GM12865 (cell line): ENCODE results near the gene PPFIA2.

ENCODE experiments used
- DNase-seq: peaks from one replicate; pipeline ENCODE4 v3.0.0; 2010; ENCODE audit warnings: low read depth
- H3K4me3 ChIP-seq: 2 replicates; pipeline ENCODE4 v1.5.1; 2011; ENCODE audit warnings: mild to moderate bottlenecking, low read depth, low read length, control low read depth
- TF ChIP-seq, protein P1 (sequence below): IDR thresholded peaks from 2 replicates; pipeline ENCODE4 v1.5.1; 2011; ENCODE audit warnings: low read length, control low read depth, low read depth, inconsistent platforms; ENCODE audit not compliant: insufficient read depth; ENCODE audit errors: missing control alignments

PPFIA2 gene

DNA sequence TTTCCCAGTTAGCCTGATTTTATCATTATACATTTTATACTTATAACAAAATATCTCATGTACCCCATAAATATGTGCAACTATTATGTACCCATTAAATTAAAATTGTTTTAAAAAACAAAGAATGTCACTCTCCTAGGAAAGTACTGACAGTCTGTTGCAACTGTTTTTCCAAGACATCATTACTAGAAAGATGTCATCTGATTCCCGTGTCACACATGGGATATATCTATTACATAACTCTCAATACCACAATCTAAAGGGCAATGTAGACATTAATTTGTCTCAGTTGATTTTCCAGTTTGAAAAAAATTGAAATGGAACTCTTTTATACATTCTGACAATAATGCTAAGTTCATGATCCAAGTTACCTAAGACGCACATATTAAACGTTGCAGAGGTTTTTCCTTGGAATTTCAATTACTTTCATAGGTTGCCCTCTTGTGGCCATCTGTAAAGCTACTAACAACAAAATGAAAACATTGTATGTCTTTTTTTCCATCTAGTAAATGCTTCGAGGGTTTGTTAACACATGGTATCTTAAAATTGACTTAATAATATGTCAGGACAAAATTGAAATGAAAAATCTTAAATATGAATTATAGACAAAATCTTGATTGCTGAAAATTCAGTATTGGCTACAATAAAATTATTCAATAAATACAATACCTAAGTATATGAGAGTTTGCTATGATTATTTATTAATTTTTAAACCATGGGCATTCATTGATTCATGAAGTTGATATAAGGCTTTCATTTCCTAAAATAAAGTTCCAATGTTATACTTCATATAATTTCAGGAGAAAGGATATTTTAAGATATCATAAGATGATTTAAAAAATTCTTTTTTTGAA, 131.6 kb downstream of the PPFIA2 start:
- peak; percentile 19 for DNase-seq
- TF ChIP-seq, protein P1, sequence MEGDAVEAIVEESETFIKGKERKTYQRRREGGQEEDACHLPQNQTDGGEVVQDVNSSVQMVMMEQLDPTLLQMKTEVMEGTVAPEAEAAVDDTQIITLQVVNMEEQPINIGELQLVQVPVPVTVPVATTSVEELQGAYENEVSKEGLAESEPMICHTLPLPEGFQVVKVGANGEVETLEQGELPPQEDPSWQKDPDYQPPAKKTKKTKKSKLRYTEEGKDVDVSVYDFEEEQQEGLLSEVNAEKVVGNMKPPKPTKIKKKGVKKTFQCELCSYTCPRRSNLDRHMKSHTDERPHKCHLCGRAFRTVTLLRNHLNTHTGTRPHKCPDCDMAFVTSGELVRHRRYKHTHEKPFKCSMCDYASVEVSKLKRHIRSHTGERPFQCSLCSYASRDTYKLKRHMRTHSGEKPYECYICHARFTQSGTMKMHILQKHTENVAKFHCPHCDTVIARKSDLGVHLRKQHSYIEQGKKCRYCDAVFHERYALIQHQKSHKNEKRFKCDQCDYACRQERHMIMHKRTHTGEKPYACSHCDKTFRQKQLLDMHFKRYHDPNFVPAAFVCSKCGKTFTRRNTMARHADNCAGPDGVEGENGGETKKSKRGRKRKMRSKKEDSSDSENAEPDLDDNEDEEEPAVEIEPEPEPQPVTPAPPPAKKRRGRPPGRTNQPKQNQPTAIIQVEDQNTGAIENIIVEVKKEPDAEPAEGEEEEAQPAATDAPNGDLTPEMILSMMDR = peak; percentile 28
- no peak overlapping the region for H3K4me3 ChIP-seq

DNA sequence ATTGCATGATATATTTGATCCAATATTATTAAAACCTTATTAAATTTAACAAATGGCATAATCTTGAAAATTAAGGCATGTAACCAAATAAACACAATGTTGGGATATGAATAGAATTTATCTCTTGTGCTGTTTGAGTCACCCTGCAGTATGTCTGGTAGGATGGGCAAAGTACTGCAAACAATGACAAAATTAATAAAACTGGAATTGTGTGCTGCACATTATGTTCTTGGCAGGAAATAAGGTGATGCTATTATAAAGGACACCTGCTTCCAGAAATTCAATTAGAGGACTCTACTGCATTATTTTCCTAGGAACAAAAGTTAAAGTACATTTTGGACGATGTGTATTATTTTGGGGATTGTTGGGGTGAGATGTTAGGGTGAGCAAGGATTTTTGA, 132.7 kb downstream of the PPFIA2 start:
- H3K4me3 ChIP-seq = no peak overlapping the region
- DNase-seq = no peak
- TF ChIP-seq, protein P1 = no peak

DNA sequence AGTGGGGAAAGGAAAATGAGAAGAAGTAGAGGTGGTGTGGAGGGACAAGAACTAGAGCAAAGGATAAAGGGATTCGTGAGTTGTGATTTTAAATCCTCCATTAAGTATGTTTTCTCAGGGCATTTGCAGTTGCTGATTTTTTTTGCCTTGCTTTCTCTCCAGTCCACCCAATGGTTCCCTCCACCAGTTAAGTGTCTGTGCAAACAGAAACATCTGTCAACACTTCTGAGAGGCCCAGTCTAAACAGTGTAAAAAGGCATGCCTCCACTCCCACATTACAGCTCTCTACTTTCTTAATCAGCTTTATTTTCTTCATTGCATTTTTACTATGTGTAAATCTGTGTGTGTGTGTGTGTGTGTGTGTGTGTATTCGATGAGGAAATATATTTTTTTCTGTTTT, 141.2 kb downstream of the PPFIA2 start:
- no peak for DNase-seq

DNA sequence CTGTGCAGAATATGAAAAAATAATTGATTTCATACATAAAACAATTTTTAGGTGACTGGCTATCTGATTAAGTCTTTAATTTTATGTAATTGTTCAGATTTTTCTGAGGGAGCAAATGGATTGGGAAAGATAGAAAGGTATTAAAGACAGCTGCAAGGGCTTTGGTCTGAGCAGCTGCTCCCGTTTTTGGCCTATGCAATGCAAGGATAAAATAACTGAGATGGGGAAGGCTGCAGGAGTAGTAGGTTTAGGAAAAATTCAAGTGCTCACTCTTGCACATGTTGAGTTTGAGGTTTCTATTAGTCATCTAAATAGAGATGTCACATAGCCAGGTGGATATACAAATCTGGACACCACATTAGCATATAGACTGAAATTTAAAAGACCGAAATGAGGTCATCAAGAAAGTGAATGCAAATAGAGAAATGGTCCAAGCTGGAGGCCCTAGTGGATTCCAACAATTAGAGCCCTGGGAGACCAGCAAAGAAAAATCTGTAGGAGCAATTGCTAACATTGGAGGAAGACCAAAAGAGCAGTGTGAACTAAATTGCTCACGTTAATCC, 144.0 kb downstream of the PPFIA2 start:
- no peak for DNase-seq

More for the DNA sequence above, 141.2 kb downstream of the PPFIA2 start:
- H3K4me3 ChIP-seq = no peak overlapping the region
- TF ChIP-seq, protein P1 = no peak

DNA sequence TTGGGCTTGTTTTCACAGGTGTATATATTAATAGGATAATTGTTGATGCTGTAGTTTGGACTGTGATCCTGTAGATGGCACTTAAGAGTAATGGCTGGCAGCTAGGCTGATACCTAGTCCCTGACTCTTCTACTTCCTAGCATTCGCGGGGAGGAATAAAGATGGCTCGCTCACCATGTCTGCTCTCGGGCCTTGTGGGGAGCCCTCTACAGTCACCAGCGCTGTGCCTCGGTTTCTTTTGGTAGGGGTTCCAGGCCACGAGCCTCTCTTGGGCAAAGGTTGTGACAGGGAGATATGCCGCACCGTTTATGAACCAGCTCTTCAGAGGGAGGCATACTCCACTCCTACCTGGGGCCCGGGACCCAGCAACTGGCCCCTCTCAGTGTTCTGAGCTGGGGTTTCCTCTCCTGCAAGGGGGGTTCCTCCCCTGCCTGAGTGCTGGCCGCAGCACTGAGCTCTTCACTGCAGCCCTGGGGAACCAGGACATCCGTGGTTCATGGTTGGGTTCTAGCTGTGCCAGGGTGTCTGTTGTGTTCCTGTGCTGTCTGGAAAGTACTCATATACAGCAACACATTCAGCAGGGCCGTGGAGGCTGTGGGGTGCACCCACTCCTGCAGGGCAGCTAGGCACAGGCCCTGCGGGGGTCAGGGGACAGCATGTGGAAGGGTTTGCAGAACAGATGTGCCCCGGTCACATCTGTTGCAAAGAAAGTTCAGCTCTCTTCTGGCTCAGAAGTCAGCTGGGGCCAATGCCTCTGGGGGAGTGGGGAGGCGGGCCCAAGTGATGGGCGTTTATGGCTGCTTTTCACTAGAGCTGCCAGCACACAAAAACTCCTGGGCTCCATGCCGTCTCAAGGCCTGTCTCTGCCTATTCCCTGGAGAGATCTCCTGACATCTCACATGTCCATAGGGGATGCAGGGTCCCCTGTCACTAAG, 147.9 kb downstream of the PPFIA2 start:
- peak; percentile 22 for DNase-seq
- no peak overlapping the region for H3K4me3 ChIP-seq
- TF ChIP-seq, protein P1 = peak; percentile 48

More for the DNA sequence above, 144.0 kb downstream of the PPFIA2 start:
- H3K4me3 ChIP-seq = no peak overlapping the region
- TF ChIP-seq, protein P1 = no peak

DNA sequence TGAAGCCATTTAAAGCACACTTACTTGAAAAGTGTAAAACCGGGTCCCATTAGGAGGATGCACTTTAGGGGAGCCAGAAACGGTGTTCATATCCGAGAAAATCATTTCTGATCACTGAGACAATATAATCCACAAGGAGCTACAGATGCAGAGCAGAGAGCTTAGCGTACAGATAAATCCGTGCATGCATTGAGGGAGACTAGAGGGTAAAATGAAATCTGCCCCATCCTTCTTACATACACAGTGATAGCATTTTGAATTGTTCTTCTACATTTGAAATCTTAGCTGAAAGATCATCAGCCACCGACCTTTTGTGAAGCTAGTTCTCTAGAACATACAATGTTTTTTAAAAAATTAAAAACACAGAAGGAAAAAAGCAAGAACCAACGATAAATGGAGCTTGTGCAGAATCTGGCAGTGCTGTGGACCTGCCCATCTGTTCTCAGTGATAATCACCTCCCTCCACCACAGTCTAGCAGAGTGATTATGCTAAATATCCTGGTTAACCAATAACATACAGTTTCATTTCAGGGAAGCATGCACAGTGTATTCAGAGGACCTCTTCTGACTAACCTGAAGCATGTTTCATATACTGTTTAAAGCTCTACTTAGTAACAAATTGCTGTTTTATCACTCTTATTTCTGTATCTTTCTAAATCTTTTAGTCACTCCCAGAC, 161.1 kb downstream of the PPFIA2 start:
- TF ChIP-seq, protein P1 = no peak
- no peak for DNase-seq
- no peak overlapping the region for H3K4me3 ChIP-seq
